GM19238 (cell line): ENCODE measurements around the gene HK3.
"Not testable (repeated sequence)": the region's sequence is repeated elsewhere in the genome, so short reads cannot be mapped to it uniquely, and the experiment has no call there.

Source experiments
- DNase-seq: peaks from one replicate; pipeline ENCODE4 v3.0.0; 2011; ENCODE audit warnings: low spot score; ENCODE audit not compliant: insufficient read length

Gene HK3

DNA sequence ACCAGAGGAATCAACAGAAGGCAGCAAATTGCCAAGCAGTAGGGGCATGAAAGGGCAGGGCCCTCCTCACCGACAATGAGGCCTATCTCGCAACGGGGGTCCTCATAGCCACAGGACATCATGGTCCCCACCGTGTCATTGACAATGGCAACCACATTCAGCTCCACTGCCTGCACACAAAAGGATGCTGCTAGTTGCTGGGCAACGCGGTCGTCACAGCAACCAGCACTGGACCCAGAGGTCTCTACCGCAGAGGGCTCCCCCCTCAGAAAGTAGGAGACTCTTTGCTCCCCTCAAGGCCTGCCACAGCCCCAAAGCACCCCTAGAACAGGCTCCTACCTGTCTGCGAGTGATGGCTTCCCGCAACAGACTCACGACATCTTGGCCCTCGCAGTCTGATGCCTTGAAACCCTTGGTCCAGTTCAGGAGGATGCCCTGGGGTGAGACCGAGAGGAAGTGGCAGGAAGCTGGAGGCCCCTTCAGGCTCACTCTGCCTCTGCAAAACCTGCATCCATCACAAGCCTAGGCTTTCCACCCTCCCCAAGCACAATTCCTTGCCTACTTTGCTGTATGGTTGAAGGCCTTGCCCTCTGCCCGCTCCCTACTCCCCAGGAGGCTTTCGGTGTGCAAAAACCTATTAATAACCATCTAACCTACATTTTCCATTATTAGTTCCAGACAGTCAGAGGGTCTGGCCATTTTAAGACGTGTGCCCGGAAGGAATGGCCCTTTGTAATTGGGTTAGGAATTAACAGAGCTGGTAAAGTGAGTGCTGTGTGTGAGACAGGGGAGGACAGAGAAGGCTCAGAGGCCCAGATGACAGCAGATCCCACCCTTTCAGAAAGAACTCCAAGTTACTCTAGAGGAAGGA, 15.2 kb downstream of the HK3 start:
- DNase-seq = no peak

DNA sequence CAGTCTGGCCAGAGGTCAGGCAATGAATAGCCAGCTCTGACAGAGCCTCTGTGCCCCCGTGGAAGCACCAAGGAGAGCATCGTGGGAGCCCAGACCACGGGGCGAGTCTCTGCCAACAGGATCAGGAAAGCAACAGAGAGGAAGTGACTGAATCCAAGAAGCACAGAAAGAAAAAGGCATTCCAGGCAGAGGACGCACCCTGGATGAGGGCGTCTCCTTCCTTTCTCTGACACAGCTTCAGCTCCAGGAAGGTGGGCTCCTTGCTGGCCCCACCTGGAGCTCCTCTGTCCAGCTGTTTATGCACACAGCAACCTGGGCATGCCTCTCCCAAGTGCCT, 16.6 kb downstream of the HK3 start:
- DNase-seq = no peak

DNA sequence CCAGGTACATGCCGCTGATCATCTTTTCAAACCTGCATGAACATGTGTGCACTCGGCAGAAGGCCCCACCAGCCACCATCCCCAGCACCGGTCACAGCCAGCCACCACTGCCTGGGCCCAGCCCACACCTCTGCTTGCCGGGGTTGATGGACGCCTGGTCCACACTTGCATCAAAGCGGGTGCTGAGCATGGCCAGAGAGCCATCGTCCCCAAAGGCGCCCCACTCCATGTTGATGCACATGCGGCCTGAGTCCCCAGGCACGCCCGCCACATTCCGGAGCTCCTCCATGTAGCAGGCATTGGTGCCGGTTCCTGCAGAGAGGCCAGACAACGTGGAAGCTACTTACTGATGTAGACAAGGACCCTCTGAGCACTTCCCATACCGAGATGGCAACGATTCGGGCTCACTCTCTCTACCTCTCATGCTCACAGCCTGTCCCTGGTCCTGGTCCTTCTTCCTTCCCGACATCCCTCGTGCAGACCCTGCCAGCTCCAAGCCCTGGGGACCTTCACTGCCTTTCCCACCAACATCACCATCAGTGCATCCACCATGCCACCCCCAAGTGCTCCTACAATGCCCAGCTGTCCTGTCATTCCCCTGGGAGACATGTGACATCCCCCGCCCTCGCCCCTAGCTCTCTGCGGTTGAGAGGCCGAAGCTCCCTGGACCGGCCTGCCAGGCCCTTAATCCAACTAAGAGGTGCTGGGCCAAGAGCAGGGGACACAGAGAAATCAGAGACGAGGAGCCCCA, 17.2 kb downstream of the HK3 start:
- no peak for DNase-seq

DNA sequence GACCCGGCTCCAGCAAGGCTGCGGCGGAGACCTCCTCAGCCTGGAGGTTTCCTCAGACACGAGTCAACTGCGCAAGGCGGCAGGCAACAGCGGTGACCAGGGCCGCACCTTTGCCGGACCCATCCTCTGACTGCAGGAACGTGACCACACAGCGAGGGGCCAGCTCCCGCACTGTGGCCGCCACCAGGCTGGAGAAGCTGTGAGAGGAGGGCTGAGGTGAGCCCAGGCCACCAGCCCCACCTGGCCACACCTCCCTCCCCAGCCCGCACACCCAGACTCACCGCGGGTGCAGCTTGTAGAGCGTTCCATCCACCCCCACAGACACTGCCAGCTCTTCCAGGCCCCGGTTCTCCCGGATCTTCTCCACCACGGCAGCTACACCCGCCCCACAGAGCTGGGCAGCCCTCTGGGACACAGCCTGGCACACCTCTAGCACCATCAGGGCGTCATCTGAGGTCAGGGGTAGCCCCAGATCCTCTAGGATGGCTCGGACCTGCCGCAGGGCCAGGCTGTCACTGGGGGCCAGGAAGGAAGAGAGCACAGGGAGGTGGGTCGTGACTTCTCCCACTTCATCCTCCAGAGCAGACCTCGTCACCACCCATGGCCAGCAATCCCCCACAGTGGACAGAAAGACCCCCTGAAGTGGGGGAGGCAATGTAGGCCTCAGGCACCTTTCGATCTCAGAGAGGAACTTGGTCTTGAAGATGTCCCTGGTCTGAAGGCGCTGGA, 18.0 kb downstream of the HK3 start:
- DNase-seq = no peak

DNA sequence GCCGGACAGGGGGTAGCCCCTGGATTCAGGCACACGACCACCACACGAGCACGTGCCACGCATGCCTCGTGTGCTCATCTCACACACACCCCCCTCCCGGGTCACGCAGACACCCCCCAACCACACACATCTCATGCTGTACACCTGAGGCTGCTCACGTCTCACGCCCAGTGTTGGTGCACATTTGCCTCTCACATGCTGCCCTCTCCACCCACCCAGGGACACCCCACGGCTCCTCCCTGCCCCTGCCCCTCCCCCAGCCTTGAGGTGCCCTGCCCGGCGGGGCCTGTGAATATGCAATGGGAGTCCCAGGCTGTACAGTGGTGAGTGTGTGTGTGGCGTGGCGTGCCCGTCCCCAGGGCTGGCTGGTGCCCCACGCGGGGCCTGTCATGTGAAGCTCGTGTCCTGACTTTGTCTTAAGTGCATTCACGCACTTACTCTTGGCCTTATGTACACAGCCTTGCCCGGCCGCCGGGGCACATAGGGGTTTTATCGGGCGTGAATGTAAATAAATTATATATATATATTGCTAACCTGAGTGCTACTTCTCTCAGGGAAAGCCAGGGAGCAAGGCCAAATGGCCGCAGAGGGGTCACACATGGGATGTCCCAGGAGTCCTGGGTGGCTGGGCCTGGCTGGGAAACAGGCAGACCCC, 18.7 kb downstream of the HK3 start:
- DNase-seq = no peak

DNA sequence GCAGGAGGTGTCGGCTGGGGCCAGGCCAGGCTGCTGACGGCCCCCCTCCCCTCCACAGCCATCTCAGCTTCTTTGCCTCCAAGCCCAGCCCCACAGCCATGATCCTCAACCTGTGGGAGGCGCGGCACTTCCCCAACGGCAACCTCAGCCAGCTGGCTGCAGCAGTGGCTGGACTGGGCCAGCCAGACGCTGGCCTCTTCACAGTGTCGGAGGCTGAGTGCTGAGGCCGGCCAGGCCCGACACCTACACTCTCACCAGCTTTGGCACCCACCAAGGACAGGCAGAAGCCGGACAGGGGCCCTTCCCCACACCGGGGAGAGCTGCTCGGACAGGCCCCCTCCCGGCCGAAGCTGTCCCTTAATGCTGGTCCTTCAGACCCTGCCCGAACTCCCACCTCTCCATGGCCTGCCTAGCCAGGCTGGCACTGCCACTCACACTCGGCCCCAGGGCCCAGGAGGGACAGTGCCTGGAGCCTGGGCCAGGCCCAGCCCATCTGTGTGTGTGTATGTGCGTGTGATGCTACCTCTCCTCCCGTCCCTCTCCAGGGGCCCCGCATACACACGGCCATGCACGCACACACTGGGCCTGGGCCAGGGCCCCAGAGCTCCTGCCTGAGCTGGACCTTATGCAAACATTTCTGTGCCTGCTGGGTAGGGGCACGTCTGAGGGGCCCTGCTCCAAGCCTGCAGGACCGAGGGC, 19.3 kb downstream of the HK3 start:
- DNase-seq = no peak

DNA sequence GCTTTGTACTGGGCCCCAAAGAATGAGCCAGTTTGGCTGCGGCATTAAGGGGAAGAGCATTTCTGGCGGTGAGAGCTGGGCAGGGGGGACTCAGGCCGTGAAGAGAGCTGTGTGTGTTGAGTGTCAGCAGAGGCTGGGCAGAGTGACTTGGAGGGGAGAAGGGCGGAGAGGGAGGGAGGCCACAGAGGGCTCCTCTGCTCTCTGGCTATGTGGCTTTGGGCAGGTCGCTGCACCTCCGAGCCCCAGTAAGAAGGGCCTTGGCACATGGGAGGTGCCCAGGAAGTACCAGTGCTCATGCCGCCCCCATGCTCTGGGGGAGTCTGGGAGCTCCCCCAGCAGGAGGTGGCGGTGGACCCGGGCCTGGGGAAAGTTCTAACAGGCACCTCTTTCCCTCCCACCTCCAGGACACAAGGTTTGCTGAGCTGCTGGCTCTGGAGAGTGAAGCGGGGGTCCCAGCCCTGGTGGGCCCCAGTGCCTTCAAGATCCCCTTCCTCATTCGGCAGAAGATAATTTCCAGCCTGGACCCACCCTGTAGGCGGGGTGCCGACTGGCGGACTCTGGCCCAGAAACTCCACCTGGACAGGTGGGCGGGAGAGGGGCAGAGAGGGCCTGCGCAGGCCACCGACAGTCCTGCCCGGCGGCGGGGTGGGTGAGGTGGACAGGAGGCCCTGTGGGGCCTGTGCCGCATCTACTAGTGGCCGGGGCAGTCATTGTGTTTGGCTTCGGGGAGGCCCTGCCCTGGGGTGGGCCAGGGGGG, 20.1 kb downstream of the HK3 start:
- DNase-seq = no peak

DNA sequence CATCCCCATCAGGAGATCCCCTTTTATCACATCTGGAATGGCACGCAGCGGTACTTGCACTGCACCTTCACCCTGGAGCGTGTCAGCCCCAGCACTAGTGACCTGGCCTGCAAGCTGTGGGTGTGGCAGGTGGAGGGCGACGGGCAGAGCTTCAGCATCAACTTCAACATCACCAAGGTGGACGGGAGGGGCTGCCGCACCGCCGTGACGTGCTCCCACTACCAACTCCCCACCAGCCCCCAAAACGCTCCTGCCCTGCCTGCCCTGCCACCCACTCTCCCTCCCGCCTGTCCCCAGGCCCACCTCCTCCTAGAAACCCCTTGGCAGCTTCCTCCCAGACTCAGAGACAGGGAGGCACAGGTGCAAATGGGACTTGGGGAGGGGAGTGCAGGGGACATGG, 20.7 kb downstream of the HK3 start:
- DNase-seq = no peak

DNA sequence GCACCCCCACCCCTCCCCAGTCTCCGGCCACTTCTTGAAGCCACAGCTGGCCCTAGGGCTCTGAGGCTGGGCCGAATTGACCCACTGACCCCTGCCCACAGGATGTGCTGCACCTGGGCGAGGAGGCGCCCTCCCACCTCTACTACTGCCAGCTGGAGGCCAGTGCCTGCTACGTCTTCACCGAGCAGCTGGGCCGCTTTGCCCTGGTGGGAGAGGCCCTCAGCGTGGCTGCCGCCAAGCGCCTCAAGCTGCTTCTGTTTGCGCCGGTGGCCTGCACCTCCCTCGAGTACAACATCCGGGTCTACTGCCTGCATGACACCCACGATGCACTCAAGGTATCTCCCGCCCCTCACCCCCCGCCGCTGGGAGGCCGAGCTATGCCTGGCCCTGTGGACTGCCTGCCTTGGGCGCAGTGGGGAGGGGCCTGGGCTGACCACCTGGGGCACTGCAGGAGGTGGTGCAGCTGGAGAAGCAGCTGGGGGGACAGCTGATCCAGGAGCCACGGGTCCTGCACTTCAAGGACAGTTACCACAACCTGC, 21.3 kb downstream of the HK3 start:
- no peak for DNase-seq

DNA sequence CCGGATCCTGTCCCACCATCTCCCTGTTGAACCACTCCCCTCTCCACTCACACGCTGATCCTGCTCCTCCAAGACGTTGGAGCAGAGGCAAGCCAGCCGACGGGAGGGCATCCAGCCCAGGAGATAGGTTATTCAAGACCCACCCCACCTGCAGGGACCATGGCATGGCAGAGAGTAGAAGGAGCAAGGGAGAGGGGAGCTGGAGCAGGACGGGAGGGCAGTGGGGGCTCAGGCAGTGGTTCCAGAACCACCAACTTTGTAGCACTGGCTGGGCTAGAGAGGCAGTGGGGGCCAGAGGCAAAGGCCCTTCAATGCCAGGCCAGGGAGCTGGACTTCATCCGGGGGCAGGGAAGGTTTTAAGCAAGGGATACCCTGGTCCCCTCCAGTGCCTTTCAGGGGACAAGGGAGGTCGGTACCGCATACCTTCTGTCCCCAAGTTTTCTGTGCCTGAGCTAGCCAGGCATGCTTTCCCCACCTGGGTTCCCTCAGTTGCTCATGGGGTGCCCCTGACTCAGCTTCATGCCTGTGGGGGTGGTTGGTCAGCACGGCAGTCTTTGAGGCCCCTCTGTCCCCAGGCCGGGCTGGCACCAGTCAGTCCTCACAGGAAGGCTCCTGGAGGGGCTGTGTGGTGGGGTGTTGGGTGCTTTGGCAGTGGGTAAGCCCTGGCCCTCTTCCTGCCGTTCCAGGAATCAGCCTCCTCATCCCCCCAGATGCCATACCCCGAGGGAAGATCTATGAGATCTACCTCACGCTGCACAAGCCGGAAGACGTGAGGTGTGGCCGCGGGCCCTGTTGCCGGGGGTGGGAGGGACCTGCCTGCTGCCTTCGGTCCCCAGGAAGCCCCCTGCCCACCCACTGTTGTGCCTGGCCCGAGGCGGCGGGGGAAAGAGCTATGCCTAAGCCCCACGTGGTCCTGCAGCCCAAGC, 22.4 kb downstream of the HK3 start:
- DNase-seq = no peak

DNA sequence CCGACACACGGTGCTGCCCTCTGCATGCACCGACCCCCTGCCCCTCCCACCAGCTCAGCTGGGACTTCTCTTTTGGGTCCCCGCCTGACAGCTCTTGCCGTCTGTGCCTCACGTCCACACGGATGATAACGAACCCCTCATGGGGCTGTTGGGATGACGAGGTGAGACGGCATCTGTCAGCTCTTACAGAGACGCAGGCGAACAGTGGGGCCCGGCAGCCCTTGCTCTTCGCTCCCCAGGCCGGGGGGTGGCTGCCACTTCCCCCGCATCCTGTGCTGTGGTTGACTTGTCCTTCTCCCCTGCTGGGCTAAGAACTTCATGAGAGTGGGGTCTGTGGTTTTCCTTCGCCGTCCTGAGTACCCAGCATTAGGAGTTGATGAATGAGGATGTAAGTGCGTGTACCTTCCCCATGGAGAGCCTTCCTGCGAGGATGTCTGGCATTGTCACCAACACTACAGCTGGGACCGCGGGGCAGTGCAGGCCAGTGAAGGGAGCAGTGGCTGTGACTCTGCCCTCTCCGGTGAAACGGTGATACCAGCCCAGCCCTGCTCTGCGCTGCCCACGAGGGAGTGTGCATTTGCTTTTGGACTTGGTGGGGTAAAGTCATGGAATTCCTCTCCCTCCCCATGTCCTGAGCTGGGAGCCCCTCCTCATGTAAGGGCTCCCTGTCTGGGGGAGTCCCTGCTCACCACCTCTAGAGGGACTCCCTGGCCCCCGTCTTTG, 23.2 kb downstream of the HK3 start:
- DNase-seq = no peak

DNA sequence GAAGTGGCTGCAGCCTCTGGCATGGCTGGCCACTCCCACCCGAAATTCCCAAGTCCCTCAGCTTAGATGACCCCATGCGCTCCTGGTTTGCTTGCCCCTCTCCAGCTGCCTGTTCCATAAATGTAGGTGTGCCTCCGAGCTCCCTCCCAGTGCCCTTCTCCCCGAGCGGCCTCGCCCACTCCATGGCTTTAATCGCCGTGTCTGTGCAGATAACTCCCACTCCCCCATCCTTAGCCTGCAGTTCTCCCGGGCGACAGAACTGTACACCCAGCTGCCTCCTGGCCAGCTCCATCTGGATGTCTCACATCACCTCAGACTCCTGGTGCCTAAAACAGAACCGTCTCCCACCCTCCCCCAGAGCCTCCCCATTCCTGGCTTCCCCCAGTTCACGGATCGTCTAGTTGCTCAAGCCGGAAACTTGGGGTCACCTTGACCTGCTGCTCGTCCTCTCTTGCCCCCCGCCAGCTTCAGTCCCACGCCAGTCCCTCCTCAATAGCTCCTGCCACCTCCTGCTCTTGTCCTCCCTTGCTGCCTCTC, 24.1 kb downstream of the HK3 start:
- no peak for DNase-seq

DNA sequence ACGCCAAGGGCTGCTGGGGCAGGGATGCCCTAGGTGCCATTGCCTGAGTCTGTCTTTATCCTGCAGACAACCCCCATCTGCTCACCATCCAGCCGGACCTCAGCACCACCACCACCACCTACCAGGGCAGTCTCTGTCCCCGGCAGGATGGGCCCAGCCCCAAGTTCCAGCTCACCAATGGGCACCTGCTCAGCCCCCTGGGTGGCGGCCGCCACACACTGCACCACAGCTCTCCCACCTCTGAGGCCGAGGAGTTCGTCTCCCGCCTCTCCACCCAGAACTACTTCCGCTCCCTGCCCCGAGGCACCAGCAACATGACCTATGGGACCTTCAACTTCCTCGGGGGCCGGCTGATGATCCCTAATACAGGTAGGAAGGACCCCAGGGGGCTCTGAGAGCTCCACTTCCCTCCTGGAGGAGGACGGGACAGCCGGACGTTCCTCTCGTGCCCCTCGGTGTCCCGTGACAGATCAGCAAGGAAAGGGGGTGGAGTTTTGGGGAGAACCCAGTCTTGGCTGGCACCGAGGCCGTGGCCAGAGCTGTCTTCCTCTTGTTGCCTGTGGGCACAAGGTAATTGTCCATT, 24.9 kb downstream of the HK3 start:
- DNase-seq = no peak

DNA sequence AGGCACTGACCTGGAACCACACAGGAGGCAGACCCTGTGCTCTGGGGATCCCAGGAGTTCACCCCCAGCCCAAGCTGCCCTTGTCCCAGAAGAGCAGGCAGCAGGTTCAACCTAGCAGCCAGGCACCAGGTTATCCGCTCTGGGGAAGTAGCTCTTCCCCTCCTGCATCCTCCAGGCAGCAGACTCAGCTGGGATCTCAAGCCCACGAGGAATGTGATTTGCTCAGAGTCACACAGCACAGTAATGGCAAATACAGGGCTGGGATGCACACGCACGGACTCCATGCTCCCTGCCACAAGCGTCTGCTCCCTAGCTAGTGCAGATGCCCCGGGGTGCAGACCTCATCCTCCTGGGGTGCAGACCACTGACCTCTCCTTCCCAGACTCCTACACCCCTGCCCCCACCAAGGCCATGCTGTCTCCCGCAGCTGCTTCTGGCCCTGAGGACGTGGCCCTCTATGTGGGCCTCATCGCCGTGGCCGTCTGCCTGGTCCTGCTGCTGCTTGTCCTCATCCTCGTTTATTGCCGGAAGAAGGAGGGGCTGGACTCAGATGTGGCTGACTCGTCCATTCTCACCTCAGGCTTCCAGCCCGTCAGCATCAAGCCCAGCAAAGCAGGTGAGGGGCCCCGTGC, 25.5 kb downstream of the HK3 start:
- no peak for DNase-seq

DNA sequence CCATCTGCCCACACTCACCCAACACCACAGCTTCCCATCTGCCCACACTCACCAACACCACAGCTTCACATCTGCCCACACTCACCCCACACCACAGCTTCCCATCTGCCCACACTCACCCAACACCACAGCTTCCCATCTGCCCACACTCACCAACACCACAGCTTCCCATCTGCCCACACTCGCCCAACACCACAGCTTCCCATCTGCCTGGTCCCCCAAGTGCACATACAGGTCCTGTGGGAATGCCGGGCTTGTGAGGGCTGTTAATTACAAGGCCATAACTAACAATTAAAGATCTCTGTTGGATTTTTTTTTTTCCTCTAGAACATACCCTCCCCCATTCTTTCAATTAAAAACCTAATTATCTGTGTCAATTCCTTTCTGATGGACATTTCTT, 26.1 kb downstream of the HK3 start:
- not testable (repeated sequence) for DNase-seq

DNA sequence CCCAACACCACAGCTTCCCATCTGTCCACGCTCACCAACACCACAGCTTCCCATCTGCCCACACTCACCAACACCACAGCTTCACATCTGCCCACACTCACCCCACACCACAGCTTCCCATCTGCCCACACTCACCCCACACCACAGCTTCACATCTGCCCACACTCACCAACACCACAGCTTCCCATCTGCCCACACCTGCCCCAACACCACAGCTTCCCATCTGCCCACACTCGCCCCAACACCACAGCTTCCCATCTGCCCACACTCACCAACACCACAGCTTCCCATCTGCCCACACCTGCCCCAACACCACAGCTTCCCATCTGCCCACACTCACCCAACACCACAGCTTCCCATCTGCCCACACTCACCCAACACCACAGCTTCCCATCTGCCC, 26.6 kb downstream of the HK3 start:
- not testable (repeated sequence) for DNase-seq

DNA sequence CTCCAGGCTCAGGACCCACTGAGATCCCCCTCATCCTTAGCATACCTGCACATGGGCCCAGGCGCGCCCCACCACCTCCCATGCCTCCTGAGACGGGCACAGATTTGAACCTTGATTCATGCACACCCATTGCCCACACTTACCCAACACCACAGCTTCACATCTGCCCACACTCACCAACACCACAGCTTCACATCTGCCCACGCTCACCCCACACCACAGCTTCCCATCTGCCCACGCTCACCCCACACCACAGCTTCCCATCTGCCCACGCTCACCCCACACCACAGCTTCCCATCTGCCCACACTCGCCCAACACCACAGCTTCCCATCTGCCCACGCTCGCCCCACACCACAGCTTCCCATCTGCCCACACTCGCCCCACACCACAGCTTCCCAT, 28.5 kb downstream of the HK3 start:
- DNase-seq = not testable (repeated sequence)
